Mesendoderm (in vitro differentiated cells): ENCODE results near the gene TOMM5.

Source experiments
- DNase-seq: peaks from one replicate; pipeline ENCODE4 v3.0.0; 2013
- H2AK5ac ChIP-seq: 2 replicates; pipeline ENCODE4 v1.6.1; 2013; ENCODE audit warnings: low read length, inconsistent platforms
- H2BK120ac ChIP-seq: 2 replicates; pipeline ENCODE4 v1.6.1; 2013; ENCODE audit warnings: low read depth, mild to moderate bottlenecking, low read length, moderate library complexity, mixed read lengths
- H2BK15ac ChIP-seq: replicated peaks from 2 replicates; pipeline ENCODE4 v1.6.1; 2013; ENCODE audit warnings: low read depth, mild to moderate bottlenecking, moderate library complexity
- H2BK5ac ChIP-seq: 2 replicates; pipeline ENCODE4 v1.6.1; 2013; ENCODE audit warnings: low read length, inconsistent platforms
- H3K18ac ChIP-seq: 2 replicates; pipeline ENCODE4 v1.6.1; 2013; ENCODE audit warnings: mild to moderate bottlenecking, low read length, mixed read lengths
- H3K23ac ChIP-seq: one replicate; pipeline ENCODE4 v1.6.1; 2013; ENCODE audit warnings: low read length
- H3K27ac ChIP-seq: 2 replicates; pipeline ENCODE4 v1.5.1; 2013; ENCODE audit warnings: low read depth, mild to moderate bottlenecking, inconsistent platforms, low read length, moderate library complexity
- H3K27me3 ChIP-seq: 2 replicates; pipeline ENCODE4 v1.6.1; 2013; ENCODE audit warnings: low read length, control low read depth, mild to moderate bottlenecking, inconsistent platforms; ENCODE audit not compliant: insufficient read depth, poor library complexity
- H3K36me3 ChIP-seq: 2 replicates; pipeline ENCODE4 v1.6.1; 2013; ENCODE audit warnings: low read length, inconsistent platforms; ENCODE audit not compliant: control insufficient read depth, insufficient read depth
- H3K4ac ChIP-seq: one replicate; pipeline ENCODE4 v1.6.1; 2013; ENCODE audit warnings: low read depth, mild to moderate bottlenecking, low read length, moderate library complexity
- H3K4me1 ChIP-seq: 2 replicates; pipeline ENCODE4 v1.6.1; 2013; ENCODE audit warnings: low read depth, low read length, inconsistent platforms; ENCODE audit not compliant: control insufficient read depth
- H3K4me2 ChIP-seq: 2 replicates; pipeline ENCODE4 v1.6.1; 2013; ENCODE audit warnings: low read length
- H3K4me3 ChIP-seq: 2 replicates; pipeline ENCODE4 v1.5.1; 2013; ENCODE audit warnings: mild to moderate bottlenecking, low read length
- H3K56ac ChIP-seq: one replicate; pipeline ENCODE4 v1.6.1; 2013; ENCODE audit warnings: low read length
- H3K79me1 ChIP-seq: 2 replicates; pipeline ENCODE4 v1.6.1; 2013; ENCODE audit warnings: low read length, inconsistent platforms
- H3K79me2 ChIP-seq: 2 replicates; pipeline ENCODE4 v1.6.1; 2013; ENCODE audit warnings: mild to moderate bottlenecking, low read length; ENCODE audit not compliant: control insufficient read depth, insufficient read depth
- H3K9ac ChIP-seq: 2 replicates; pipeline ENCODE4 v1.6.1; 2013; ENCODE audit warnings: low read length, inconsistent platforms
- H4K5ac ChIP-seq: one replicate; pipeline ENCODE4 v1.6.1; 2013; ENCODE audit warnings: low read length
- H4K8ac ChIP-seq: one replicate; pipeline ENCODE4 v1.6.1; 2013; ENCODE audit warnings: low read depth, mild to moderate bottlenecking, control low read depth, low read length, moderate library complexity
- WGBS: extraction: QIAGEN DNeasy Blood & Tissue Kit; methylation state at CpG from one replicate; pipeline ENCODE4 v1.1.7; 2013; ENCODE audit warnings: low lambda C conversion rate, missing lambda C conversion rate; ENCODE audit not compliant: insufficient coverage; ENCODE audit errors: extremely low coverage; 5-methylcytosine and 5-hydroxymethylcytosine counted together

The TOMM5 gene

DNA sequence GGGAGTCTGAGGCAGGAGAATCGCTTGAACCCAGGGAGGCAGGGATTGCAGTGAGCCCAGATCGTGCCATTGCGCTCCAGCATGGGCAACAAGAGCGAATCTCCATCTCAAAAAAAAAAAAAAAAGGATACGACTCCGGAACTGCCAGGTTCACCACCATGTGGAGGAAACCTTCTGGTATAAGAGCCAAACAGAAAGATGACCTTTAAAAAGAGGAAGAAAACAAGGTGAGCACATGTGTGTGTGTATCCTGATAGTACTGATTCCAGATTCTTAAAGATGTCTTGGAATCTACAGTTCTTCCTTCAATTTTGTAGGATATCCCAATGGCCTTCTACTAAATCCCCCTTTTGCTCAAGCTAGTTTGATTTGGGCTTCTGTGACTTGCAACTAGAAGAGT, 49.9 kb downstream of the TOMM5 start:
- no peak overlapping the region for H3K56ac ChIP-seq
- no peak overlapping the region for H4K8ac ChIP-seq
- H3K4me2 ChIP-seq, result no peak overlapping the region
- DNase-seq, result no peak
- H2BK5ac ChIP-seq, result no peak overlapping the region
- H2BK120ac ChIP-seq, result no peak overlapping the region
- peaks cover 3% of the 10 kb centered on the region for H3K36me3 ChIP-seq
- H3K79me1 ChIP-seq, result no peaks in the 10 kb centered on the region
- H3K4me3 ChIP-seq, result no peak overlapping the region
- H3K79me2 ChIP-seq, result no peaks in the 10 kb centered on the region
- no peak overlapping the region for H3K23ac ChIP-seq
- no peak overlapping the region for H2AK5ac ChIP-seq
- H3K18ac ChIP-seq, result no peak overlapping the region
- no CpG with 5 or more reads among the region's 6 CpGs for WGBS
- no peaks in the 10 kb centered on the region for H3K4me1 ChIP-seq
- no peak overlapping the region for H3K27ac ChIP-seq
- no peaks in the 10 kb centered on the region for H3K27me3 ChIP-seq
- no peak overlapping the region for H3K4ac ChIP-seq
- no peak overlapping the region for H4K5ac ChIP-seq
- no peak overlapping the region for H3K9ac ChIP-seq
- H2BK15ac ChIP-seq, result no peak overlapping the region

DNA sequence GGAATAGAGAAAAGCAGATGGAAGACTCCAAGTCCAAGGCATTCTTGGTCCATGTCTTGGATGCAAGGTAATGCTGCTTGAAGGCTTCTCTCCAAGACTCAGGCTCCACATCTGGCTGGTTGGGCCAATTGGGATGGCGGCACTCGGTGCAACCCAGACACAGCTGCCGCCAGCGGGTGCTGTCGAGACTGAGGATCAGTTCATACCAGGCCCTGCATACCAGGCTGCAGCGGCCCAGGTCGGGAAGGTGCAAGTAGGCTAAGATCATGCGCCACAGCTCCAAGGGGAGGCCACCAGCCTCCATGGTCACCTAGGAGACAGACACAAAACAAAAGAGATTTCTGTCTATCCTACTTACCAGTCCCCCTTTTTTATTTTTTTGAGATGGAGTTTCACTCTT, 50.9 kb downstream of the TOMM5 start:
- Histone ChIP-seq H3K9ac (no peak overlapping the region), H2BK5ac (no peak overlapping the region), H3K27me3 (no peaks in the 10 kb centered on the region), H3K27ac (no peak overlapping the region), H4K8ac (no peak overlapping the region), H3K4ac (no peak overlapping the region), H3K4me3 (no peak overlapping the region), H3K23ac (no peak overlapping the region), H4K5ac (no peak overlapping the region), H3K36me3 (peaks cover 3% of the 10 kb centered on the region), H3K79me1 (no peaks in the 10 kb centered on the region), H3K4me2 (no peak overlapping the region), H3K4me1 (no peaks in the 10 kb centered on the region), H2BK15ac (no peak overlapping the region), H2AK5ac (no peak overlapping the region), H3K56ac (no peak overlapping the region), H2BK120ac (no peak overlapping the region), H3K79me2 (no peaks in the 10 kb centered on the region), H3K18ac (no peak overlapping the region)
- WGBS, result no CpG with 5 or more reads among the region's 8 CpGs
- no peak for DNase-seq

DNA sequence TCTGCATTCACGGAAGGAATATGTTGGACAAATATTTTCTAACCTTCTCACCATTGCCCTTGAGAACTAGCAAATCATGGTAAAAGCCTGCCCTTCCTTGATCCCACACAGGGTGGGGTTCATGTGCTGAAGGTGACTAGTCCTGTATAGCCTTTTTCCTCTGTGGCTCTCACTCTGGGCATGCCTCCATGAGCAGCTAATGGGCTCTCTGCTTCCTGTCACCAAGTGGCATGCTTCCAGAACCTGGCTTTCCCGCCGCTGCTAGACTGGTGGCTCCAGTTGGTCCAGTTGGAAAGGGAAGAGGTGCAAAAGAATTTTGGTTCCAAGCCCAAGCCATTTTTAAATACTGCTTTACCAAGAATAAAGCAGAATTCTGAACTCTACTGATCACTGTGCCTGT, 51.8 kb downstream of the TOMM5 start:
- H3K27me3 ChIP-seq, result no peaks in the 10 kb centered on the region
- WGBS, result no CpG with 5 or more reads among the region's 3 CpGs
- H3K23ac ChIP-seq, result no peak overlapping the region
- no peak overlapping the region for H2BK15ac ChIP-seq
- no peak overlapping the region for H3K27ac ChIP-seq
- no peak overlapping the region for H3K4ac ChIP-seq
- no peak overlapping the region for H4K8ac ChIP-seq
- H2AK5ac ChIP-seq, result no peak overlapping the region
- H3K56ac ChIP-seq, result no peak overlapping the region
- H3K79me2 ChIP-seq, result no peaks in the 10 kb centered on the region
- no peak overlapping the region for H3K18ac ChIP-seq
- no peak for DNase-seq
- no peaks in the 10 kb centered on the region for H3K79me1 ChIP-seq
- H3K4me2 ChIP-seq, result no peak overlapping the region
- no peaks in the 10 kb centered on the region for H3K4me1 ChIP-seq
- peaks cover 3% of the 10 kb centered on the region for H3K36me3 ChIP-seq
- no peak overlapping the region for H3K9ac ChIP-seq
- no peak overlapping the region for H2BK5ac ChIP-seq
- H2BK120ac ChIP-seq, result no peak overlapping the region
- no peak overlapping the region for H4K5ac ChIP-seq
- H3K4me3 ChIP-seq, result no peak overlapping the region

DNA sequence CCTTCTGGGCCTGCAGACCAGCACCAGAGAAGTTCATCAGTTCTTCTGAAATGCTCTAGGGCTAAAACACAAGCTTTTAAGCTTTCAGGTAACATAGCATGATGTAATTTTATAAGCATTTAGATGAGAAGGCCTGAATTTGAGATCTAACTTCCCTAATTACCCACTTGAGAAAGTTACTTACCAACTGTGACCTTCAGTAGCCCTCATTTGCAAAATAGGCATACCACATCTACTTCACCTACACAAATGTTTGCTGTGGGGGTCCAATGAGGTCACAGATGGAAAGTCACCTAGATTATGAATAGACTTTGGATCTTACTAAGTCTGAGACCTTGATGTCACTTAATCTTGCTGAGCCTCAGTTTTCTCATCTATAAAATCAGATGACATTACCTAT, 52.8 kb downstream of the TOMM5 start:
- Histone ChIP-seq H2BK15ac (no peak overlapping the region), H3K27ac (no peak overlapping the region), H3K36me3 (peaks cover 3% of the 10 kb centered on the region), H3K27me3 (no peaks in the 10 kb centered on the region), H3K18ac (no peak overlapping the region), H4K8ac (no peak overlapping the region), H2AK5ac (no peak overlapping the region), H3K79me2 (no peaks in the 10 kb centered on the region), H3K4me1 (no peaks in the 10 kb centered on the region), H3K79me1 (no peaks in the 10 kb centered on the region), H3K23ac (no peak overlapping the region), H3K4ac (no peak overlapping the region), H2BK120ac (no peak overlapping the region), H3K56ac (no peak overlapping the region), H3K4me3 (no peak overlapping the region), H4K5ac (no peak overlapping the region), H2BK5ac (no peak overlapping the region), H3K9ac (no peak overlapping the region), H3K4me2 (no peak overlapping the region)
- DNase-seq, result no peak
